Loucy (cell line): Measurements from ENCODE around the gene MAPT.

Source experiments
- H2AFZ ChIP-seq: fragments of 200-600 bp; sonication (generic); 2 replicates; pipeline ENCODE4 v1.6.0; 2016; ENCODE audit warnings: antibody characterized with exemption, mild to moderate bottlenecking, low read length, moderate library complexity
- H3F3A ChIP-seq: fragments of 200-600 bp; 2 replicates; pipeline ENCODE4 v1.6.0; 2016; ENCODE audit warnings: antibody characterized with exemption, low read depth, mild to moderate bottlenecking
- H3K27me3 ChIP-seq: fragments of 200-600 bp; sonication (generic); 2 replicates; pipeline ENCODE4 v1.6.1; 2014; ENCODE audit warnings: low read length, mild to moderate bottlenecking; ENCODE audit not compliant: insufficient read depth, poor library complexity, severe bottlenecking
- H3K36me3 ChIP-seq: fragments of 200-600 bp; sonication (generic); 2 replicates; pipeline ENCODE4 v1.6.1; 2016; ENCODE audit warnings: low read length; ENCODE audit not compliant: insufficient read depth
- H3K4me1 ChIP-seq: fragments of 200-600 bp; sonication (generic); 2 replicates; pipeline ENCODE4 v1.5.1; 2014; ENCODE audit warnings: low read length, mild to moderate bottlenecking; ENCODE audit not compliant: insufficient read depth, poor library complexity, severe bottlenecking
- H3K4me2 ChIP-seq: fragments of 200-600 bp; sonication (generic); 2 replicates; pipeline ENCODE4 v1.6.0; 2014; ENCODE audit warnings: antibody characterized with exemption, low read length, low read depth, mild to moderate bottlenecking; ENCODE audit not compliant: poor library complexity, severe bottlenecking
- H3K4me3 ChIP-seq: fragments of 200-600 bp; sonication (generic); 2 replicates; pipeline ENCODE4 v1.5.1; 2014; ENCODE audit warnings: low read length, mild to moderate bottlenecking, mixed read lengths; ENCODE audit not compliant: poor library complexity, severe bottlenecking
- H3K79me2 ChIP-seq: fragments of 200-600 bp; sonication (generic); 2 replicates; pipeline ENCODE4 v1.6.1; 2014; ENCODE audit warnings: low read length; ENCODE audit not compliant: insufficient read depth
- H3K9ac ChIP-seq: fragments of 200-600 bp; sonication (generic); 2 replicates; pipeline ENCODE4 v1.6.0; 2014; ENCODE audit warnings: mild to moderate bottlenecking, low read depth, low read length, moderate library complexity; ENCODE audit not compliant: poor library complexity, severe bottlenecking
- H3K9me2 ChIP-seq: fragments of 200-600 bp; sonication (generic); replicated peaks from 2 replicates; pipeline ENCODE4 v1.6.1; 2016; ENCODE audit warnings: low read depth, low read length, mixed read lengths
- H3K9me3 ChIP-seq: fragments of 200-600 bp; sonication (generic); 2 replicates; pipeline ENCODE4 v1.6.1; 2014; ENCODE audit warnings: mild to moderate bottlenecking, antibody characterized with exemption, low read length, low read depth; ENCODE audit not compliant: insufficient read depth
- H4K20me1 ChIP-seq: fragments of 200-600 bp; sonication (generic); 2 replicates; pipeline ENCODE4 v1.6.0; 2014; ENCODE audit warnings: antibody characterized with exemption, low read length, mild to moderate bottlenecking; ENCODE audit not compliant: insufficient read depth, poor library complexity, severe bottlenecking
- EZH2phosphoT487 ChIP-seq: fragments of 200-600 bp; IDR thresholded peaks from 2 replicates; pipeline ENCODE4 v1.6.1; 2018; ENCODE audit warnings: antibody characterized with exemption, mild to moderate bottlenecking, moderate library complexity, borderline replicate concordance
- TF ChIP-seq, protein P1 (sequence below): fragments of 200-600 bp; sonication (generic); conservative IDR thresholded peaks from 2 replicates; pipeline ENCODE4 v1.5.1; 2014; ENCODE audit warnings: mild to moderate bottlenecking, antibody characterized with exemption, low read length

The MAPT gene

DNA sequence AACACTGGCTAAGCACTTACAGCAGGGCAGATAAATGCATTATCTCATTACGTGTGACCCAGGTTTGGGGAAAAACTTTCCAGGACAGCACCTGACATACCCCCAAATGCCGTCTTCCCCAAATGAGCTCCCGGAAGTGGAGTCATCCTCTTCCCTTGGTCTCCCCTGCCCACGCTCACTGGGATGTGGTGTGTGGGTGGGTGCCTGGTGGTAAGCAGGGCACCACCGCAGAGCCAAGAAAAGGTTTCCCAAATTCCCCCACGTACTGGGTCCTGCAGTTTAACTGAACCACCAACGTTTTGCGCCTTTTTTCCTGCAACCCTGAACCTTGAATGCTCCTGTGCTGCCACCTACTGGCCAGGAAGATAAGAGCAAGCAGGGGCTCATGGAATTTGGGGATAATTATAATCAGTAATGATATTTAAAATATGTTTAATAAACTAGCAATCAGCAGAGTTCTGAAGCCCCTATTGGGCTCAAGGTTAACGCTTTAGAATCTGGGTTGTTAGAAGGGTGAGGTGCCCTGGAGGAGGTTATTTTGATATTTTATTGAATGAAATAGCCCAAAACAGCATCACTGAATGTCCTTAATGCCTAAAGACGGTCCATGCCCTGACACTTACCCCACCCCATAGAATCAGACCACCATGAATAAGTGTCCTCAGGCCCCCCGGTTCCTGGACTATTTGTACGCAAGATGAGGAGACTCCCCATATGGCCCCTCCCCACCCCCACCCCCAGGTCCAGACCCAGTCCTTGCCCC, 41.6 kb upstream of the MAPT start:
- Histone ChIP-seq H3K9ac (no peak overlapping the region), H2AFZ (0 out of 2 replicates have a peak overlapping the region, but pooled peaks have one; percentile 66)

DNA sequence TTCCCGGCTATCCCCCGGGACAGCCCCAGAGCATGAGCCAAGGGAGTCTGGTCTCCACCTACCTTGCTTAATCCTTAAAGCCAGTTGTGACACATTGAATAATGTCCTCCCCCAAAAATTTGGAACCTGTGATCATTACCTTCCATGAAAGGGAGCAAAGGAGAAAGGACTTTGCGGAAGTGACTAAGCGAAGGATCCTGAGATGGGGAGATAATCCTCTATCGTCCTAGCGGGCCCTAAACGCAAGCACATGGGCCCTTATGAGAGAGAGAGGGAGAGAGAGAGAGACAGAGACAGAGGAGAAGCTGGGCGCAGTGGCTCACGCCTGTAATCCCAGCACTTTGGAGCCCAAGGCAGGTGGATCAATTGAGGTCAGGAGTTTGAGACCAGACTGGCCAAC, 40.1 kb upstream of the MAPT start:
- Histone ChIP-seq H3F3A (no peaks in the 10 kb centered on the region), H2AFZ (no peak overlapping the region), H3K9ac (no peak overlapping the region), H3K4me1 (no peaks in the 10 kb centered on the region), H3K79me2 (no peaks in the 10 kb centered on the region), H3K9me3 (no peaks in the 10 kb centered on the region), H3K9me2 (no peaks in the 10 kb centered on the region), H3K4me3 (no peak overlapping the region), H3K27me3 (no peaks in the 10 kb centered on the region), H4K20me1 (no peaks in the 10 kb centered on the region), H3K36me3 (no peaks in the 10 kb centered on the region), H3K4me2 (no peak overlapping the region)
- TF ChIP-seq, protein P1, sequence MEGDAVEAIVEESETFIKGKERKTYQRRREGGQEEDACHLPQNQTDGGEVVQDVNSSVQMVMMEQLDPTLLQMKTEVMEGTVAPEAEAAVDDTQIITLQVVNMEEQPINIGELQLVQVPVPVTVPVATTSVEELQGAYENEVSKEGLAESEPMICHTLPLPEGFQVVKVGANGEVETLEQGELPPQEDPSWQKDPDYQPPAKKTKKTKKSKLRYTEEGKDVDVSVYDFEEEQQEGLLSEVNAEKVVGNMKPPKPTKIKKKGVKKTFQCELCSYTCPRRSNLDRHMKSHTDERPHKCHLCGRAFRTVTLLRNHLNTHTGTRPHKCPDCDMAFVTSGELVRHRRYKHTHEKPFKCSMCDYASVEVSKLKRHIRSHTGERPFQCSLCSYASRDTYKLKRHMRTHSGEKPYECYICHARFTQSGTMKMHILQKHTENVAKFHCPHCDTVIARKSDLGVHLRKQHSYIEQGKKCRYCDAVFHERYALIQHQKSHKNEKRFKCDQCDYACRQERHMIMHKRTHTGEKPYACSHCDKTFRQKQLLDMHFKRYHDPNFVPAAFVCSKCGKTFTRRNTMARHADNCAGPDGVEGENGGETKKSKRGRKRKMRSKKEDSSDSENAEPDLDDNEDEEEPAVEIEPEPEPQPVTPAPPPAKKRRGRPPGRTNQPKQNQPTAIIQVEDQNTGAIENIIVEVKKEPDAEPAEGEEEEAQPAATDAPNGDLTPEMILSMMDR: no peak
- TF ChIP-seq EZH2phosphoT487: no peak

More for the DNA sequence above, 41.6 kb upstream of the MAPT start:
- H4K20me1 ChIP-seq: no peaks in the 10 kb centered on the region
- H3K4me2 ChIP-seq: no peak overlapping the region
- H3K4me3 ChIP-seq: no peak overlapping the region
- no peaks in the 10 kb centered on the region for H3K36me3 ChIP-seq
- no peaks in the 10 kb centered on the region for H3F3A ChIP-seq
- H3K9me3 ChIP-seq: no peaks in the 10 kb centered on the region
- TF ChIP-seq, protein P1: peak; percentile 94
- TF ChIP-seq EZH2phosphoT487: no peak
- H3K9me2 ChIP-seq: no peaks in the 10 kb centered on the region
- no peaks in the 10 kb centered on the region for H3K4me1 ChIP-seq
- H3K79me2 ChIP-seq: no peaks in the 10 kb centered on the region
- no peaks in the 10 kb centered on the region for H3K27me3 ChIP-seq

DNA sequence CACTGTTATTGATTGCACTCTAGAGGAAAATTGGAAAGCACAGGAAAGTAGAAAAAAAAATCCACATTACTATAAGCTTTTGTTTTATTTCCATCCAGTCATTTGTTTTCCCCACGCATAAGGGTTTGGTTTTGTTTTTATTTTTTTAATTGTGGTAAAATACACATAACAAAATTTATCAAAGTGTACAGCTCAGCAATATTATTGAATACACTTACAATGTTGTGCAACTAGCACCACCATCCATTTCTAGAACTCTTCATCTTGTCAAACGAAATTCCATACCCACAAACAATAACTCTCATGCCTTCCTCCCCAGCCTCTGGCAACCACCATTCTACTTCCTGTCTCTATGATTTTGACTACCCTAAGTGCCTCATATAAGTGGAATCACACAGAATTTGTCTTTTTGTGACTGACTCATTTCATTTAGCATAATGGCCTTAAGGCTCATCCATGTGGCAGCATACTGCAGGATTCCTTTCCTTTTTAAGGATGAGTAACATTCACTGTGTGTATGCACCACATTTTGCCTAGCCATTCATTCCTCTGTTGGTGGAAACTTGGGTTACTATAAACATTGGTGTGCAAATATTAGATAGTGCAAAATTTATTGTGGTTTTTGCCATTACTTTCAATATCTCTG, 38.5 kb upstream of the MAPT start:
- TF ChIP-seq EZH2phosphoT487: no peak
- TF ChIP-seq, protein P1: no peak

More for the DNA sequence above, 38.5 kb upstream of the MAPT start:
- Histone ChIP-seq H3K4me2 (no peak overlapping the region), H3K9ac (no peak overlapping the region), H3K27me3 (no peaks in the 10 kb centered on the region), H3K4me1 (no peaks in the 10 kb centered on the region), H3K36me3 (no peaks in the 10 kb centered on the region), H3K9me2 (no peaks in the 10 kb centered on the region), H3F3A (no peaks in the 10 kb centered on the region), H3K9me3 (no peaks in the 10 kb centered on the region), H4K20me1 (no peaks in the 10 kb centered on the region), H2AFZ (no peak overlapping the region), H3K79me2 (no peaks in the 10 kb centered on the region), H3K4me3 (no peak overlapping the region)
